GM19238 (cell line): ENCODE measurements around the gene MDK.
A peak's percentile ranks its signal among the peaks of the same experiment; 100 is the strongest.

Experiments
- DNase-seq: peaks from one replicate; pipeline ENCODE4 v3.0.0; 2011; ENCODE audit warnings: low spot score; ENCODE audit not compliant: insufficient read length

Gene MDK

DNA sequence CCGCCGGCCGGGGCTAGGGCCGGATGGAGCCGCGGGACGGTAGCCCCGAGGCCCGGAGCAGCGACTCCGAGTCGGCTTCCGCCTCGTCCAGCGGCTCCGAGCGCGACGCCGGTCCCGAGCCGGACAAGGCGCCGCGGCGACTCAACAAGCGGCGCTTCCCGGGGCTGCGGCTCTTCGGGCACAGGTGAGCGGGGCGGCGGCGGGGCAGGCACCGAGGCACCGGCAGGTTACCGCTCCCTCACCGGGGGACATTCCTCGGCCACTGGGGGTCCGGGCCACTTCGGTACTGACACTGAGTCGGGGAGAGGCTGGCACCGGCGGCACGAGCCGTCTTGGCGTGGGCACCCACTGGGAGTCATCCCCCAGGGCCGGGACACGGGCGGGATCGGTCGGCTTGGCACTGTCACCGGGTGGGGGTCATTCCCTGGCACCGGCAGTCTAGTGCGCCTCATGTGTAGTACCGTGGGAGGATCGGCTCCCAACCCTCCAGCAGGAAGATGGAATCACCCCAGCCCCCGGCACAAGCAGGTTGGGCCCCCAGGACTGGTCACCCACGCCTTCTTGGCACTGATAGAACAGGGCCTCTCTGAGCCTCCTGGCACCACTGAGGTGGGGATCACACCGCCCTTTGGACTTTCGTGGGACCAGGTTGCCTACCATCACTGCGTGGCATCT is 33.7 kb upstream of the MDK start:
- DNase-seq: no peak

DNA sequence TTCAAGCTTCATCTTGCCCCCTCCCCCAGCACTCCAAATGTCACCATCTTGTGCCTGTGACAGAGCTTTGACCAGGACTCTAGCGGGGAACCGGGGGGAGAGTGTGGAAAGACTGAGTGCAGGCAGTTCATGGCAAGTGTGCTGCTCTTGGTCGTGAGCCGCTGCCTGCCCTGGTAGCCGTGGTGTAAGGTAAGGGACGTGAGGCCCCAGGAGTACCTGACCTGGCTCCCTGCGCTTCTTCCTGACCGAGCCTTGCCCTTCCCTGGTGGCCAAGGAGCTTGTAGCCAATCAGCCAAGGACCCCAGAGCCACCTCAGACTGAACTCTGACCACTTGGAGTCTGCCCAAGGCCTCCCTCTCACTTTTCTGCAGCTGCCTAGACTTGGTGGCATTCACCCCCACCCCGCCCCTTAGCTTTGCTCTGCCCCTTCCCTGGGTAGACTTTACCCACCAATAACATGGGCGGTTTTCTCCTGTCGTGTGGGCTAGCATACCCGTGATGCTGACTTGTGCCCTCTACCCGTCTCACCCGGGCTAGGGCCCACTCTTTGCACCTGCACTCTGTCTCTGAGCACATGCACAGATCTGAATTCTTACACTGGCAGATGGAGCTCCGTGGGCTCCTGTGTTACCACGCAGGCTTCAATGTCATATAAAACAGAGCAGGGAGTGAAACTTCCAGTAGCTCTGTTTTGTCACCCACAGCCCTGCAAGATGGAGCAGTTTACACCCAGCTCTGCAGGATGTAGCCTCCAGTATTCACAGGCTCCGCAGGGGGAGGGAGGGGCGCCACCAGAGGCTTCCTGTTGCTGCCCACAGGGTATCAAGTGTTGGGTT is 32.7 kb upstream of the MDK start:
- no peak for DNase-seq

DNA sequence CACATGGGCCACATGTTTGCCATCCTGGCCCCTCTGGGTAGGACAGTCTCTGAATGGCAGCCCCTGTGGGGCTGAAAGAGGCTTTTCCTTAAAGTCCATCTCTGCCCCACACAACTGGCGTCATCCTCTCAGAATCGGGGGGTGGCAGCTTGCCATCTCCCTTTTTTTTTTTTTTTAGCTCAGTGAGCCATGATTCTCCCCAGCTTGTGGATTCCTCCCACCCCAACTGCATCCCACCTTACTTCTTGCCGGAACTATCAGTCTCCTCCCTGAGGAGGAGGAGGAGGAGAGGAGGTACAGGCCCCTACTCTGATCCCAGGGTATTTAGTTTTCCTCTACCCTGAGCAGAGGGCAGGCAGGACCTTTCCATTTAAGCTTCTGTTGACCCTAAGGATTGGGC is 30.8 kb upstream of the MDK start:
- DNase-seq: no peak

DNA sequence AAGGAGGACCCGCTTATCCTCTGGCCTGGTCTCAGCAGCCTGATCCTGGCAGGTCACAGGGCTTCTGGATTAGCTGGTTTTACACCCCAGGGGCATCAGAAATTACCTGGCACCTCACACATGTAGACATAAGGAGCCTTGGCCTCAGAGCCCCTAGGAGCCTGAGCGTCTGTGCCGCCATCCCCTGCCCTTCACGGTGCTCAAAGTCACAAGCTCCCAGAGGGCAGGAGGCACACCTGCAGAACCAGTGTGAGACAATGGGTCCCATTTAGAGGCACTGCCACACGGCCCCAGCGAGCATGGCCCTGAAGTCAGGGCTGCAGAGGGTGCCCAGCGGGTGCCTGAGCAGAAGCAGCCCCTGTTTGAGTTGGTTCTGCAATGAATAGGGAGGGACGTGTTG is 30.3 kb upstream of the MDK start:
- no peak for DNase-seq

DNA sequence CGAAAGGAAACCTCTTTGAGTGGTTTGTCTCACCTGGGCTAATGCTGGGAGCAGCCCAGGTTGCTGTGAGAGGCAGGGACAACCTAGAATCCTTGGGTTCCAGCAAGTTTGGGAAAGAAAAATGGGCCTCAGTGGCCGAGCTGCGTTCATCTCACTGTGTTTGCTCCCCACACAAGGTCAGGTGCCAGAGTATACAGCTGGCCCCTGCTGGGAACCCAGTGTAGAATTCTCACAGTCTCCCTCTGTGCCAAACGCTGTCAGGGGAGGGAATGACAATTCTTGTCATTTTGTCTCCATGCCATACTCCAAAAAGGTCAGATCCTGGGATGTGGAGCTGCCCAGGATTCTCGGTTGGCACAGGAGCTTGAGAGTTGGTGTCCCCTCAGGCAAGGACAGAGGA is 29.9 kb upstream of the MDK start:
- no peak for DNase-seq

DNA sequence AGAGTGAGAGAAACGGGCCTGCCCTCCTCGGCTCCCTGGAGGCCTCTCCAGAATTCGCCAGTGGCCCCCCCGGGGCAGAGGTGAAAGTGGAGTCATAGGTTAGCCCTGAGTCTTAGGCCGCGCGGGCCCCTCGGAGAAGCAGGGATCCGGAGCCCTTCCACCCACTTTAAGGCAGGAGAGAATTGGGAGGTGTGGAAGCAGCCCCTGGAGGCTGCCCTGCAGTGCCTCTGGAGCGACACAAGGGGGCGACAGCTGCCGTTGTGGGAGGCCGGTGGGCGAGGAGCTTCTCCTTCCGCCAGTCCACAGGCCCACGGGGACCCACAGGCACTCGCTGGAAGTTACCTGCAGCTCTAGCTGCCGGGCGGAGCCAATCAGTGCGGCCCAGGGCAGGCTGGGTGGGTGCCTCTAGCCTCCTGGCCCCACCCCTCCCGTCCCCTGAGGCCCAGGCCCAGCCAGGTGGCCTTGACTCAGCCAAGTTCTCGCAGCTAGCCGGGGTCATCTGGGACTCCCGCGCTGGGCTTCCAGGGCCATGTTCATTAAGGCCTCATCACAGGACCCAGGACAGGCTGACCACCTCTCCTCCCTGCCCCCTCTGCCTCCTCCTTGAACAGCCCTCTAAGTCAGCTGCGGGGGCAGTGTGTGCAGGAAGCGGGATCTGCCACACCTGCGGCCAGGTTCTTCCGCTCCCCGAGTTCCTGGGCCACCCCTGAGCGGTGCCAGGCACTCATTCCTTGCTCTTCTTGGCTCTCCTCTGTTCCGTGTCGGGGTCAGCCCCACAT is 29.2 kb upstream of the MDK start:
- no peak for DNase-seq

DNA sequence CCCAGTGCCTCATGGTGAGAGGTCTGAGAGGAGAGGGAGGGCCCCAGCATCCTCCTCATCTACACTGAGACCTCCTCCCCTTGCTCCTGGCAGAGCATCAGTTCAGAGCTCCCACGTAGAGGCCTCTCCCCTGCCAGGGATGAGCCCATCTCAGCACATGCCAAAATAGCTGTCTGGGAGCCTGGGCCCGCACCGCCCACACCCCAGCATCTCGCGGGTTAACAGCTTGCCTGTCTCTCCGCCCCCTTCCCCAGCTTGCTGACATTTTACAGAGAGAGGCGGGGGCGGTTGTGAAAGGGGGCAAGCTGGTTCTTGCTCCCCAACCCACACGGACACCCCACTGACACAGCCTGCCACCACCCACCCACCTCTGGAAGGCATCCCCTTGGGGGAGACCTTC is 27.8 kb upstream of the MDK start:
- no peak for DNase-seq

DNA sequence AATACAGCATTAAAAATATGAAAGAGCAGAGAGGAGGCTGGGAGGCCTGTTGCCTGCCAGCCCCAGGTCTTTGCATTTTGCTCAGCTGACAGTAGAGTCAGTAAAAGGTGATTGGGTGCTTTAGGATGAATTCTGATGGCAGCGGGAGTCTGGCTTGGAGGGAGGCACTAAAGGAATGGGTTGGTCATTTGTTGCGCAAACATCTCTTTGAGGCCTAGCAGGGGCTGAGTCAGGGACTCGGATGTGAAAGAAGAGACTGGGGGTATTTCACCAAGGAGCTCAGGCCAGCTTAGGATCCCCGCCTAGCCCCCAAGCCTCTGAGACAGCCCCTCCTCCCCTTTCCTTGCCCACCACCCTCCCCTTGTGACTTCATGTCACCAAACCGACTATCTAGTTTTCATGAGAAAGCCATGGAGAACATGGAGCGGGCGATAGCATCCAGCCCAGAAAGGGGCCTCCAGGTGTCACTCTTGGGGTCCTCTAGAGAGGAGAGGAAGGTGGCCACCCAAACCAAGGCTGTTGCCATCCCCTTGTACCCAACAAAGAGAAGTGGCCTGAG is 24.5 kb upstream of the MDK start:
- DNase-seq: no peak

DNA sequence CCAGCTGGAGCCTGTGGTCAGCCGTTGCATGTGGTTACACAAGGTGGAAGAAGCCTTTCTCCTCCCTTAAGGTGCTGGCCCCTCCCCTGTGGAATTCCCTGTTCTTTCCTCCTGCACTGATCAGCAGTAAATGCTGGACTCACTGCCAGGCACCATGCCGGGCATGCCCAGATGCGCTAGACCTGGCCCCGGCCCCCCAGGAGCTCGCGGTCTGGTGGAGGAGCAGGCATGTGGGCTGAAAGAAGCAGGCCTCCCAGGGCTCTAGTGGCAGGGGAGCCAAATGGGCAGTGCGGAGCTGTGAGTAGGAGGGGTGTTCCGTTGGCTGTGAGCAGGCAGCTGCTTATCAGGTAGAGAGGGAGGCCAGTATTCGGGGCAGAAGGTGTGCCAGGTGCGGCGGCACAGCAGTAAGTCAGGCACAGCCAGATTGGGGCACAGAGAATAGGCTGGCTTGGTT is 24.0 kb upstream of the MDK start:
- DNase-seq: no peak

DNA sequence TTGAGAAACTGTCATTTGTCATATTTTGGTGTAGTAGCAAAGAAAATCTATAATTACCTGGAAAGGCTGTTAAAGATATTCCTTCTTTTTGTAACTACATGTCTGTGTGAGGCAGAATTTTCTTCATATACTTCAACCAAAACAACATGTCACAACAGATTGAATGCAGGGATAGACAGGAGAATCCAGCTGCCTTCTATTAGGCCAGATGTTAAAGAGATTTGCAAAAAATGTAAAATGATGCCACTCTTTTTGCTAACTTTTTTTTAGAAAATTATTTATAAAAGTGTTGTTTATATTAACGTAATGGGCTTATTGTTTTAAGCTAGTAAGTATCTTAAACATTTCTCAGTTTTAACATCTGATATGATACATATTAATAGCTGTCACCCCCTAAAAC is 21.5 kb upstream of the MDK start:
- no peak for DNase-seq

DNA sequence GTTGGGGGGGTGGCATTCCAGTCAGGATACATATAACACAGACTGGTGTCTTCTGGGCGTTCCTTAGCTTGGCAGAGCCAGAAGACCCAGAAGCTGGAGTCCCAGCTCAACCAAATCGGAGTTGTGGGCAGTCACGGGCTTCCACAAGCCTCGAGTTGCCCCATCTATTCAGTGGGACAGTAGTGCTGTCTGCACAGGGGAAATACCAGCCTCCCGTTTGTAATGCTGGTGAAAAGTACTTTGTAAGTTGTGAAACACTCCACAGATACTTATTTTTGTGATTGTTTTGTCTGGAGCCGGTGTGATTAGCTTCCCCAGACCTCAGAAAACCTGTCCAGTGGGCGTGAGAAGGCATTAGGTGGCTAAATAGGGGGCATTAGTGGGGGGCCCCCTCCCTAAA is 20.6 kb upstream of the MDK start:
- DNase-seq: no peak

DNA sequence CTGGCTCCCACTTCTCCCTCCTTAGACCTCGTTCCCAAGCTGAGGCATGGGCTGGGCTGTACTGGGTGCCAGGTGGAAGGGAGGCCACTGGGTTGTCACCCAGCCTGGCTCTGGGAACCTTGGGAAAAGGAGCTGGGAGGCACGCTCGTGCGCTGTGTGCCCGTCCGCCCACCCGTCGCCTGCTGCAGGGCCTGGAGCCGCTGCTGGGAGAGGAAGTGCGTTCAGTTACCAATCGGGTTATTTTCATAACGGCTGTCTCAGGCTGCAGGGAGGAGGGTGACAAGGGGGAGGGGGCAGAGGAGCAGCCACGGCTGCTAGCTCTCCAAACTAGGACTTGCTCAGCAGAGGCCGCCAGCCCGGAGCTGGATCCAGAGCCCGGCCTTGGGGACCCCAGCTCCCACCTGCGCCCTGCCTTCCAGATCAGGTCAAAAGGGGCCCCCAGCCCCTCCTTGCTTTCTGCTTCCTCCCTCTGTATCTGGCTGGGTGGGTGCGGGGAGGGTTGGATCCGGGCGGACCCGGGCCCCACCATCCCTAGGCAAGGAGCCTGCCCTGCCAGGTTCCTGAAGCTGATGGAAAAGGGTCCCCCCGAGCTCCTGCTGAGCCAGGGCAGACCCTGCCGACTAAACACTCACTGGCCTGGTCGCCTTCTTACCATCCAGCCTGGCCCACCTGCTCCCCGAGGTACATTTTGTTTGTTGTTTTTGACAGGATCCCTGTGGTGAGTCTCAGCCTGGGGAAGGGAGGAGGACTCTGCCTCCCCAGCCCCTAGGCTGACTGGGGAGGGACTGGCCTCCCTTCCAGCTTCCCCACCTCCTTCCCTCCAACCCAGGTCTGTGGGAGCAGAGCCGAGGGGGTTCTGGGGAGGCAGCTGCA is 19.9 kb upstream of the MDK start:
- DNase-seq: peak; percentile 98

DNA sequence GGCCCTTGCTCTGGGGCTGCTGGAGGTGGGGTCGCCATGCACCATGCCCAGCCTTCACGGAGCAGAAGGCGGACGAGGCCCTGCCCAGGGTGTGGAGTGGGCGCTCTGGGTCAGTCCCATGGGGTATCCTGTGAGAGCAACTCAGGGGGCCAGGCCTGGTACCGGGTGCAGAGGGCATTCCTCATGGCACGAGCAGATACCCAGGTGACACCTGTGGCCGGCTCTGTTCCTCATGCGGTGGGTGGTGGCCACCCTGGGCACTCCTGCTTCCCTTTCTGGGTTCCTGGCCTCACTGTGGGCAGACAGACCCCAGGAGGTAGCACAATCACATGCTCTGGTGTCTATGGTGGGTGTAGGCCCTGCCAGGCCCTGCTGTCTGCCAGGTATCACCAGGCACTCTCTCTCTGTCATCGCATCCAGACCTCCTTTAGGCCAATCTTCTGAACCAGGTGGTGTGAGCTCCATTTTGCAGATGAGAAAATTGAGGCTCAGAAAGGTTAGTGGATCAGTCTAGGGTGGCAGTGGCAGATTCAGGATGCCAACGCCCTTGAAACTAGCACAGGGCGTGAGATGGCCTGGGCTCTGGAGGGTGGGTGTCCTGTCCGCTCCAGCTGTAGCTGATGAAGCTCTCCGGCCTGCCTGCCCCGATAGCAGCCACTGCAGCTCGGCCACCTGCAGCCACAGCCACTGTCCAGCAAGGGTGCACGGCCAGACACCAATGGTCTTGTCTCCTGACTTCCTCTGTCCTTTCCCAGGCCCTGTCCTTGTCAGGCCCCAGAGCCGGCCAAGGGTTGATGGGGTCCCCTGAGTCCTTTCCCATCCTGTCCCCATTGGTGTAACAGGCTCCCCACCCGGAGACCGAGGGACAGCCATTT is 19.1 kb upstream of the MDK start:
- DNase-seq: no peak

DNA sequence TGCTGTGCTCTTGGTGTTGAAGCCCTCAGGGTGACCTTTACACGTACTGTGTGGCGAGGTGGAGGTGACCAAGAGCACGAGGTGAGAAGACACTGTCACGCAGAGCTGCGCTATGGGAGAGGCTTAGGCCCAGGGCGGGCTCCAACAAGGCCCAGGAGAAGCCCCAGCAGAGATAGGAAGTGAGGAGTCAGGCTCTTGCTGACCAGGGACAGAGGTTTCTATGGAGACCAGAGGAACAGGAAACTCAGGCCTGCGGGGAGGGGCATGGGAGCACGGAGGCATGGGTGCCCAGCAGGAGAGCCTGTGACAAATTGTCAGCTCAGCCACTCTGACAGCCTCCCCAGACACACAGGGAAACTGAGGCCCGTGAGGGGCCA is 18.4 kb upstream of the MDK start:
- DNase-seq: no peak

DNA sequence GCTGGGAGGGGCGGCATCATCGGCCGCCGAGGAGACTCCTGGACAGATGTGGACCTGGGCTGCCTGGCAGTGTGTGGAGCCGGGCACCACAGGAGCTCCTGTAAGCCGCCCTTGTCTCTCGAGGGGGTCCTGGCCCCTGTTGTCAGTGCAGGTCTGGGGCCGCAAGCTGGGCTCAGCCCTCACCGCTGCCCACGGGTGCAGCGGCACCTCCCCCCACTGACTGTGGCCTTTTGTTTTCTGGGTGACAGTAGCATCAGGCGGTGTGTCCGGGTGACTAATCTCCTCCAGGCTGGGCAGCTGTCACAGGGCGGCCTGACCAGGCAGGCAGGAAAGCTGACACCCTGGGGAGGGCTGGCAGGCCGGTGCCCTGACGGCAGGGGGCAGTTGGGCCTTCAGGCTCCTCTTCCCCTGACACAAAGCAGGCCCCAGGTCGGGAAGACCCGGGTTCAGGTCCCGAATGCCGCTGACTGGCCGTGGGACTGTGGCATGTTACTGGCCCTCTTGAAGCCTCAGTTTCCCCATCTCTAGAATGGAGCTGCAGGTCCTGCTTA is 17.9 kb upstream of the MDK start:
- DNase-seq: no peak

DNA sequence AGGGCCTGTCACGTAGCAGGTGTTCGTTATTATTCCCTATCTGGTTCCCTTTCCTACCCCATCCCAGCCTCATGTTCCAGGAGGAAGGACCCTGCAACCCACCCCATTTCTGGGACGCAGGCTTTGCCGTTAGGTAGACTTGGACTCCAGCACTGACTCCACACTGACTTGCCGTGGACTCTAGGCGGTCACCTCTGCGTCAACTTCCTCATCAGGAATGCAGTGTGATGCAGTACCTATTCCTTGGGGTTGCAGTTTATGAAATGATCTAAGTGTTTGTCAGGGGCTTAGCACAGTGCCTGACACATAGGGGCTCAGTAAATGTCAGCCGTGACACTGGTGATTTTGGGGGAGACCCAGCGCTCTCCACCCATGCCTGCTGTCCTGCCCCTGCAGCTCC is 17.4 kb upstream of the MDK start:
- DNase-seq: no peak

DNA sequence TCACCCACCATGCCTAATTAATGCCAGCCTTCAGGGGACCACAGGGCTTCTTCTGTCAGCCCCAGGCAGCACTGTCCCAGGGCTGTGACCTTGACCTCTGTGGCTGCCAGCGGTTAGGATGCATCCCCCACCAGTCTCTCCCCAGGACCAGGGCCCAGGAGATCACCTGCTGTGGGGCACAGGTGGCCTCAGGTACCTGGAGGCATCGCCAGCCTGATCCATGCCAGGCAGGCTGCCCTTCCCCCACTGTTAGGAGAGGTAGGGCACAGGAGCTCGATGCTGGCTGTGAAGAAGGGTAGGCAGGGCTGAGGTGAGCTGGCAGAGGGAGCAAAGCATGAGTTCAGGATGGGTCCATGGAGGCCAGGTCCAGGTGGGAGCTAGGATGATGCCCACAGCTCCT is 16.7 kb upstream of the MDK start:
- no peak for DNase-seq

DNA sequence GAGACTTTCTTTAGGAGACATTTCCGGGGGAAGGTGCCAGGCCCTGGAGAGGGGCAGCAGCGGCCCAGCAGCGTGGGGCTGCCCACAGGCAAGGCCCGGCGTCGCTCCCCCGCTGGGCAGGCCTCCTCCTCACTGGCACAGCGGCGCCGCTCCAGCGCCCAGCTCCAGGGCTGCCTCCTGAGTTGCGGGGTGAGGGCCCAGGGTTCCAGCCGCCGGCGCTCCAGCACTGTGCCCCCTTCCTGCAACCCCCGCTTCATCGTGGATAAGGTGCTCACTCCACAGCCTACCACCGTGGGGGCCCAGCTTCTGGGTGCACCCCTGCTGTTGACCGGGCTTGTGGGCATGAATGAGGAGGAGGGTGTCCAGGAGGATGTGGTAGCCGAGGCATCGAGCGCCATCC is 15.2 kb upstream of the MDK start:
- no peak for DNase-seq

DNA sequence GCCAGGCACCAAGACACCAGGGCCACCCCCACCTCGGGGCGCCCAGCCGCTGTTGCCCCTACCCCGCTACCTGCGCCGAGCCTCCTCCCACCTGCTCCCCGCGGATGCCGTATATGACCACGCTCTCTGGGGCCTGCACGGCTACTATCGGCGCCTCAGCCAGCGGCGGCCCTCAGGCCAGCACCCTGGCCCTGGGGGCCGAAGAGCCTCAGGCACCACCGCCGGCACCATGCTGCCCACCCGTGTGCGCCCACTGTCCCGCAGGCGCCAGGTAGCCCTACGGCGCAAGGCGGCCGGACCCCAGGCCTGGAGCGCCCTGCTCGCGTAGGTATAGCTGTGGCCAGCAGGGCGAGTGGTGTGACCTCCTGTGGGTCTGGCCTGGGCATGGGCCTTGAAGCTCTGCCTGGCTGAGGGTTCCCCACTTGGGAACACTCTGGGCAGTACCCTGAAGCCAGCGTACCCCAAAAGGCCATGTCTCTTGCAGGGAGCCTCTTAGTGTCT is 14.8 kb upstream of the MDK start:
- DNase-seq: no peak
